DND-41 (cell line): Measurements from ENCODE around the gene CFAP61.

Experiments
- ATAC-seq: fragments of 200-7000 bp; cut with Tn5 transposase; 3 replicates; pipeline ENCODE4 v1.9.1; 2021; ENCODE audit warnings: low read depth; ENCODE audit not compliant: insufficient read depth
- DNase-seq: peaks from one replicate; pipeline ENCODE4 v3.0.0-alpha.2; 2020
- H2AFZ ChIP-seq: 2 replicates; pipeline ENCODE4 v1.6.0; 2012; ENCODE audit warnings: low read depth, low read length
- H3K27ac ChIP-seq: 2 replicates; pipeline ENCODE4 v1.5.1; 2012; ENCODE audit warnings: low read length, inconsistent platforms
- H3K27me3 ChIP-seq: fragments of 200-600 bp; sonication (generic); 2 replicates; pipeline ENCODE4 v1.6.0; 2012; ENCODE audit warnings: low read length, mild to moderate bottlenecking, inconsistent platforms; ENCODE audit not compliant: insufficient read depth, poor library complexity
- H3K36me3 ChIP-seq: 2 replicates; pipeline ENCODE4 v1.5.1; 2012; ENCODE audit warnings: low read length, inconsistent platforms; ENCODE audit not compliant: insufficient read depth
- H3K4me1 ChIP-seq: 2 replicates; pipeline ENCODE4 v1.5.1; 2012; ENCODE audit warnings: mild to moderate bottlenecking, low read length; ENCODE audit not compliant: insufficient read depth
- H3K4me2 ChIP-seq: 2 replicates; pipeline ENCODE4 v1.6.0; 2012; ENCODE audit warnings: mild to moderate bottlenecking, moderate library complexity, low read length, inconsistent platforms; ENCODE audit not compliant: insufficient read depth
- H3K4me3 ChIP-seq, 2 experiments: fragments of 200-600 bp in 1 of 2; shearing (Covaris generic) in 1 of 2; 2 replicates each; pipeline ENCODE4 v1.5.1; 2012 to 2016; ENCODE audit warnings: inconsistent platforms in 2 of 2, low read length in 2 of 2, mild to moderate bottlenecking in 2 of 2, low read depth in 1 of 2, moderate library complexity in 1 of 2
- H3K79me2 ChIP-seq: 2 replicates; pipeline ENCODE4 v1.6.0; 2012; ENCODE audit warnings: low read length, inconsistent platforms; ENCODE audit not compliant: insufficient read depth
- H3K9ac ChIP-seq: 2 replicates; pipeline ENCODE4 v1.6.0; 2012; ENCODE audit warnings: low read depth, mild to moderate bottlenecking, inconsistent platforms, low read length, moderate library complexity
- H3K9me3 ChIP-seq: 2 replicates; pipeline ENCODE4 v1.5.1; 2012; ENCODE audit warnings: low read length, moderate library complexity, mild to moderate bottlenecking, inconsistent platforms; ENCODE audit not compliant: insufficient read depth, severe bottlenecking
- H4K20me1 ChIP-seq: 2 replicates; pipeline ENCODE4 v1.6.0; 2012; ENCODE audit warnings: low read length; ENCODE audit not compliant: insufficient read depth
- CTCF ChIP-seq: IDR thresholded peaks from 2 replicates; pipeline ENCODE4 v1.5.1; 2012; ENCODE audit warnings: borderline replicate concordance, low read length, moderate library complexity, mild to moderate bottlenecking; ENCODE audit not compliant: poor library complexity, severe bottlenecking; ENCODE audit errors: extremely low read depth
- EZH2 ChIP-seq: IDR thresholded peaks from 3 replicates; pipeline ENCODE4 v1.6.1; 2012; ENCODE audit warnings: borderline replicate concordance, low read depth, mild to moderate bottlenecking, moderate library complexity, low read length, inconsistent platforms; ENCODE audit not compliant: severe bottlenecking

The CFAP61 gene

GRCh38 chr20:20391766-20392165 lies 339.4 kb downstream of the CFAP61 start:
- H3K4me1 ChIP-seq: no peaks in the 10 kb centered on the region
- peaks cover 4% of the 10 kb centered on the region; the same call in 1 of the 2 replicates for H4K20me1 ChIP-seq
- H3K4me3 ChIP-seq: no peak overlapping the region
- H3K79me2 ChIP-seq: no peaks in the 10 kb centered on the region
- ATAC-seq (no peak), DNase-seq (no peak)
- H3K9me3 ChIP-seq: no peaks in the 10 kb centered on the region
- H2AFZ ChIP-seq: no peak overlapping the region
- peaks cover 3% of the 10 kb centered on the region; the same call in 1 of the 2 replicates for H3K36me3 ChIP-seq
- H3K27me3 ChIP-seq: no peaks in the 10 kb centered on the region
- TF ChIP-seq CTCF (no peak), EZH2 (no peak)
- H3K4me2 ChIP-seq: no peak overlapping the region
- H3K27ac ChIP-seq: no peak overlapping the region
- no peak overlapping the region for H3K9ac ChIP-seq

- Histone ChIP-seq H3K79me2 (no peaks in the 10 kb centered on the region), H3K9me3 (no peaks in the 10 kb centered on the region), H3K27ac (no peak overlapping the region), H3K4me1 (no peaks in the 10 kb centered on the region), H3K4me3 (no peak overlapping the region), H2AFZ (no peak overlapping the region), H3K36me3 (peaks cover 3% of the 10 kb centered on the region; the same call in 1 of the 2 replicates), H3K27me3 (no peaks in the 10 kb centered on the region), H3K9ac (no peak overlapping the region), H4K20me1 (peaks cover 4% of the 10 kb centered on the region; the same call in 1 of the 2 replicates), H3K4me2 (no peak overlapping the region)
- no peak for DNase-seq
- ATAC-seq: no peak
- TF ChIP-seq CTCF (no peak), EZH2 (no peak)
These were observed 341.1 kb downstream of the CFAP61 start for GRCh38 chr20:20393207-20394120.

GRCh38 chr20:20395087-20395486 lies 342.8 kb downstream of the CFAP61 start:
- TF ChIP-seq EZH2: no peak
- TF ChIP-seq CTCF: no peak
- DNase-seq (no peak), ATAC-seq (no peak)
- no peak overlapping the region for H3K4me3 ChIP-seq
- H3K27me3 ChIP-seq: no peaks in the 10 kb centered on the region
- H3K79me2 ChIP-seq: no peaks in the 10 kb centered on the region
- no peaks in the 10 kb centered on the region for H3K9me3 ChIP-seq
- H3K27ac ChIP-seq: no peak overlapping the region
- H2AFZ ChIP-seq: no peak overlapping the region
- H3K4me1 ChIP-seq: no peaks in the 10 kb centered on the region
- H4K20me1 ChIP-seq: peaks cover 4% of the 10 kb centered on the region; the same call in 1 of the 2 replicates
- H3K9ac ChIP-seq: no peak overlapping the region
- H3K36me3 ChIP-seq: peaks cover 3% of the 10 kb centered on the region; the same call in 1 of the 2 replicates
- no peak overlapping the region for H3K4me2 ChIP-seq
